Measurements from ENCODE around the gene NHLRC4. TPM values are rescaled to one million over a fixed set of nuclear protein-coding genes. Genes with fewer than 3 reads are reported as not detected.

Gene NHLRC4
- total RNA-seq, 1 experiment from 2014 or later = 0.92 TPM

DNA sequence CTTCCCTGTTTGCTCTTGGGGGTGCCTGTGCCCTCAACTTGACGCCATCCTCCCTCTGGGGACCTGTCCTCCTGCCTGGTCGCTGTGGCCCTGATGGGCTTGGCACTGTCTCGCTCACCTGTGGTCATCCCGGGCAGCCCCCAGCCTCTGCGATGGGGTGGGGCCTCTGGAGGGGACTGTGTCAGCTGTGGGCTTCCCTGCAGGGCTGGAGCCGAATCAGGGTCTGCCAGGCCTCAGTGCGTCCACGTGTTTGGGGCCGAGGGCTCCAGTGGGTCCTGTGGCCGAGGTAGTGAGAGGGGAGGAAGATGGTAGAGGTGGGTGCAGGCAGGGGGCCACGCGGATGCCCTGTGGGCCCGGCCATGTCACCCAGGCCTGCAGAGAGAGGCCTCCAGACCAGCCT is 11.0 kb downstream of the NHLRC4 start:
- ChIA-PET POLR2A (no interaction called here), CTCF (interaction anchor here (1.0 to 2.0 kb wide), 6 partner anchors 11 to 98 kb away, joined by 3 to 18 read pairs (median 8); partner anchors contain the start of genes CAPN15, NHLRC4 and RHBDL1)
- H3K4me3 Mint-ChIP-seq = no peak overlapping the region
- H3K36me3 Mint-ChIP-seq = no peaks in the 10 kb centered on the region
- H3K9me3 Mint-ChIP-seq = no peaks in the 10 kb centered on the region
- ATAC-seq (no peak), DNase-seq (ENCODE audit: low spot score) (no peak)
- TF ChIP-seq, protein P1, sequence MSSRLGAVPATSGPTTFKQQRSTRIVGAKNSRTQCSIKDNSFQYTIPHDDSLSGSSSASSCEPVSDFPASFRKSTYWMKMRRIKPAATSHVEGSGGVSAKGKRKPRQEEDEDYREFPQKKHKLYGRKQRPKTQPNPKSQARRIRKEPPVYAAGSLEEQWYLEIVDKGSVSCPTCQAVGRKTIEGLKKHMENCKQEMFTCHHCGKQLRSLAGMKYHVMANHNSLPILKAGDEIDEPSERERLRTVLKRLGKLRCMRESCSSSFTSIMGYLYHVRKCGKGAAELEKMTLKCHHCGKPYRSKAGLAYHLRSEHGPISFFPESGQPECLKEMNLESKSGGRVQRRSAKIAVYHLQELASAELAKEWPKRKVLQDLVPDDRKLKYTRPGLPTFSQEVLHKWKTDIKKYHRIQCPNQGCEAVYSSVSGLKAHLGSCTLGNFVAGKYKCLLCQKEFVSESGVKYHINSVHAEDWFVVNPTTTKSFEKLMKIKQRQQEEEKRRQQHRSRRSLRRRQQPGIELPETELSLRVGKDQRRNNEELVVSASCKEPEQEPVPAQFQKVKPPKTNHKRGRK (CRISPR knock-in tag; IDR thresholded peaks at IDR 0.05; ENCODE audit: borderline replicate concordance) = no peak
- TF ChIP-seq GTF2I (CRISPR knock-in tag; conservative IDR thresholded peaks at IDR 0.05) (no peak), RORB (CRISPR knock-in tag; IDR thresholded peaks at IDR 0.05) (no peak), ZNF423 (CRISPR knock-in tag; IDR thresholded peaks at IDR 0.05) (no peak), MXD4 (CRISPR knock-in tag; IDR thresholded peaks at IDR 0.05; ENCODE audit: borderline replicate concordance) (no peak), ETV6 (CRISPR knock-in tag; IDR thresholded peaks at IDR 0.05) (no peak), CREM (CRISPR knock-in tag; IDR thresholded peaks at IDR 0.05) (no peak), KAT7 (CRISPR knock-in tag; IDR thresholded peaks at IDR 0.05; ENCODE audit: borderline replicate concordance) (no peak), MLX (CRISPR knock-in tag; IDR thresholded peaks at IDR 0.05) (no peak), NFYB (CRISPR knock-in tag; conservative IDR thresholded peaks at IDR 0.05; ENCODE audit: low read depth) (no peak)
- TF ChIP-seq, protein P2, sequence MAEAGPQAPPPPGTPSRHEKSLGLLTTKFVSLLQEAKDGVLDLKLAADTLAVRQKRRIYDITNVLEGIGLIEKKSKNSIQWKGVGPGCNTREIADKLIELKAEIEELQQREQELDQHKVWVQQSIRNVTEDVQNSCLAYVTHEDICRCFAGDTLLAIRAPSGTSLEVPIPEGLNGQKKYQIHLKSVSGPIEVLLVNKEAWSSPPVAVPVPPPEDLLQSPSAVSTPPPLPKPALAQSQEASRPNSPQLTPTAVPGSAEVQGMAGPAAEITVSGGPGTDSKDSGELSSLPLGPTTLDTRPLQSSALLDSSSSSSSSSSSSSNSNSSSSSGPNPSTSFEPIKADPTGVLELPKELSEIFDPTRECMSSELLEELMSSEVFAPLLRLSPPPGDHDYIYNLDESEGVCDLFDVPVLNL (CRISPR knock-in tag; IDR thresholded peaks at IDR 0.05; ENCODE audit: borderline replicate concordance, low read depth) = no peak
- TF ChIP-seq, protein P3, sequence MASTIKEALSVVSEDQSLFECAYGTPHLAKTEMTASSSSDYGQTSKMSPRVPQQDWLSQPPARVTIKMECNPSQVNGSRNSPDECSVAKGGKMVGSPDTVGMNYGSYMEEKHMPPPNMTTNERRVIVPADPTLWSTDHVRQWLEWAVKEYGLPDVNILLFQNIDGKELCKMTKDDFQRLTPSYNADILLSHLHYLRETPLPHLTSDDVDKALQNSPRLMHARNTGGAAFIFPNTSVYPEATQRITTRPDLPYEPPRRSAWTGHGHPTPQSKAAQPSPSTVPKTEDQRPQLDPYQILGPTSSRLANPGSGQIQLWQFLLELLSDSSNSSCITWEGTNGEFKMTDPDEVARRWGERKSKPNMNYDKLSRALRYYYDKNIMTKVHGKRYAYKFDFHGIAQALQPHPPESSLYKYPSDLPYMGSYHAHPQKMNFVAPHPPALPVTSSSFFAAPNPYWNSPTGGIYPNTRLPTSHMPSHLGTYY (CRISPR knock-in tag; IDR thresholded peaks at IDR 0.05) = no peak
- H3K4me1 Mint-ChIP-seq = peaks cover 4% of the 10 kb centered on the region
- H3K27me3 Mint-ChIP-seq (ENCODE audit: low read depth) = no peaks in the 10 kb centered on the region
- no peak overlapping the region for H3K27ac Mint-ChIP-seq

- Mint-ChIP-seq H3K9me3 (no peaks in the 10 kb centered on the region), H3K27ac (no peak overlapping the region), H3K4me3 (no peak overlapping the region), H3K4me1 (peaks cover 4% of the 10 kb centered on the region), H3K27me3 (ENCODE audit: low read depth) (no peaks in the 10 kb centered on the region), H3K36me3 (no peaks in the 10 kb centered on the region)
- ChIA-PET POLR2A (interaction anchor here (0.5 to 1.5 kb wide), 2 partner anchors 9 to 58 kb away, joined by 3 read pairs; partner anchors contain the start of gene METTL26), CTCF (interaction anchor here (0.6 to 2.0 kb wide), 22 partner anchors 8 to 186 kb away, joined by 3 to 11 read pairs (median 4); partner anchors contain the start of genes CAPN15, MCRIP2, NHLRC4 and RAB40C)
- ATAC-seq (no peak), DNase-seq (ENCODE audit: low spot score) (no peak)
- TF ChIP-seq CREB1 (CRISPR knock-in tag; IDR thresholded peaks at IDR 0.05) = no peak
- TF ChIP-seq, protein P4, sequence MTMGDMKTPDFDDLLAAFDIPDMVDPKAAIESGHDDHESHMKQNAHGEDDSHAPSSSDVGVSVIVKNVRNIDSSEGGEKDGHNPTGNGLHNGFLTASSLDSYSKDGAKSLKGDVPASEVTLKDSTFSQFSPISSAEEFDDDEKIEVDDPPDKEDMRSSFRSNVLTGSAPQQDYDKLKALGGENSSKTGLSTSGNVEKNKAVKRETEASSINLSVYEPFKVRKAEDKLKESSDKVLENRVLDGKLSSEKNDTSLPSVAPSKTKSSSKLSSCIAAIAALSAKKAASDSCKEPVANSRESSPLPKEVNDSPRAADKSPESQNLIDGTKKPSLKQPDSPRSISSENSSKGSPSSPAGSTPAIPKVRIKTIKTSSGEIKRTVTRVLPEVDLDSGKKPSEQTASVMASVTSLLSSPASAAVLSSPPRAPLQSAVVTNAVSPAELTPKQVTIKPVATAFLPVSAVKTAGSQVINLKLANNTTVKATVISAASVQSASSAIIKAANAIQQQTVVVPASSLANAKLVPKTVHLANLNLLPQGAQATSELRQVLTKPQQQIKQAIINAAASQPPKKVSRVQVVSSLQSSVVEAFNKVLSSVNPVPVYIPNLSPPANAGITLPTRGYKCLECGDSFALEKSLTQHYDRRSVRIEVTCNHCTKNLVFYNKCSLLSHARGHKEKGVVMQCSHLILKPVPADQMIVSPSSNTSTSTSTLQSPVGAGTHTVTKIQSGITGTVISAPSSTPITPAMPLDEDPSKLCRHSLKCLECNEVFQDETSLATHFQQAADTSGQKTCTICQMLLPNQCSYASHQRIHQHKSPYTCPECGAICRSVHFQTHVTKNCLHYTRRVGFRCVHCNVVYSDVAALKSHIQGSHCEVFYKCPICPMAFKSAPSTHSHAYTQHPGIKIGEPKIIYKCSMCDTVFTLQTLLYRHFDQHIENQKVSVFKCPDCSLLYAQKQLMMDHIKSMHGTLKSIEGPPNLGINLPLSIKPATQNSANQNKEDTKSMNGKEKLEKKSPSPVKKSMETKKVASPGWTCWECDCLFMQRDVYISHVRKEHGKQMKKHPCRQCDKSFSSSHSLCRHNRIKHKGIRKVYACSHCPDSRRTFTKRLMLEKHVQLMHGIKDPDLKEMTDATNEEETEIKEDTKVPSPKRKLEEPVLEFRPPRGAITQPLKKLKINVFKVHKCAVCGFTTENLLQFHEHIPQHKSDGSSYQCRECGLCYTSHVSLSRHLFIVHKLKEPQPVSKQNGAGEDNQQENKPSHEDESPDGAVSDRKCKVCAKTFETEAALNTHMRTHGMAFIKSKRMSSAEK (CRISPR knock-in tag; IDR thresholded peaks at IDR 0.05; ENCODE audit: borderline replicate concordance) = no peak
- TF ChIP-seq ZNF317 (CRISPR knock-in tag; IDR thresholded peaks at IDR 0.05; ENCODE audit: borderline replicate concordance, low read depth) = no peak
- TF ChIP-seq EMX1 (CRISPR knock-in tag; IDR thresholded peaks at IDR 0.05) = no peak
- TF ChIP-seq, protein P5, sequence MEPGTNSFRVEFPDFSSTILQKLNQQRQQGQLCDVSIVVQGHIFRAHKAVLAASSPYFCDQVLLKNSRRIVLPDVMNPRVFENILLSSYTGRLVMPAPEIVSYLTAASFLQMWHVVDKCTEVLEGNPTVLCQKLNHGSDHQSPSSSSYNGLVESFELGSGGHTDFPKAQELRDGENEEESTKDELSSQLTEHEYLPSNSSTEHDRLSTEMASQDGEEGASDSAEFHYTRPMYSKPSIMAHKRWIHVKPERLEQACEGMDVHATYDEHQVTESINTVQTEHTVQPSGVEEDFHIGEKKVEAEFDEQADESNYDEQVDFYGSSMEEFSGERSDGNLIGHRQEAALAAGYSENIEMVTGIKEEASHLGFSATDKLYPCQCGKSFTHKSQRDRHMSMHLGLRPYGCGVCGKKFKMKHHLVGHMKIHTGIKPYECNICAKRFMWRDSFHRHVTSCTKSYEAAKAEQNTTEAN (CRISPR knock-in tag; IDR thresholded peaks at IDR 0.05) = no peak
- TF ChIP-seq, protein P6, sequence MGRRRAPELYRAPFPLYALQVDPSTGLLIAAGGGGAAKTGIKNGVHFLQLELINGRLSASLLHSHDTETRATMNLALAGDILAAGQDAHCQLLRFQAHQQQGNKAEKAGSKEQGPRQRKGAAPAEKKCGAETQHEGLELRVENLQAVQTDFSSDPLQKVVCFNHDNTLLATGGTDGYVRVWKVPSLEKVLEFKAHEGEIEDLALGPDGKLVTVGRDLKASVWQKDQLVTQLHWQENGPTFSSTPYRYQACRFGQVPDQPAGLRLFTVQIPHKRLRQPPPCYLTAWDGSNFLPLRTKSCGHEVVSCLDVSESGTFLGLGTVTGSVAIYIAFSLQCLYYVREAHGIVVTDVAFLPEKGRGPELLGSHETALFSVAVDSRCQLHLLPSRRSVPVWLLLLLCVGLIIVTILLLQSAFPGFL (CRISPR knock-in tag; IDR thresholded peaks at IDR 0.05; ENCODE audit: borderline replicate concordance) = no peak
- no peak for TF ChIP-seq FOXK1 (CRISPR knock-in tag; IDR thresholded peaks at IDR 0.05)
- no peak for TF ChIP-seq GABPB1 (CRISPR knock-in tag; IDR thresholded peaks at IDR 0.05)
- no peak for TF ChIP-seq ZNF138 (CRISPR knock-in tag; conservative IDR thresholded peaks at IDR 0.05)
- no peak for TF ChIP-seq TCF7 (CRISPR knock-in tag; IDR thresholded peaks at IDR 0.05; ENCODE audit: low read depth)
Observed at GRCh38 chr16:578232-578869, 11.5 kb downstream of the NHLRC4 start.

Data from WTC11 (cell line).